Measurements from ENCODE around the gene DNAI2. TPM values are rescaled to one million over a fixed set of nuclear protein-coding genes. Genes with fewer than 3 reads are reported as not detected.

The DNAI2 gene
- total RNA-seq, 6 experiments from 2014 or later: not detected

- WGBS (ENCODE audit: insufficient coverage, low coverage, low lambda C conversion rate, missing lambda C conversion rate): 43% methylated on average over 4 of the region's 13 CpGs
- intact Hi-C loops (cut with DNase I): no loop called here
- TF ChIP-seq POLR2A (IDR thresholded peaks at IDR 0.05) (no peak), CTCF (IDR thresholded peaks at IDR 0.05) (no peak)
- Histone ChIP-seq H3K27me3 (no peaks in the 10 kb centered on the region), H3K9me3 (no peaks in the 10 kb centered on the region), H3K36me3 (no peaks in the 10 kb centered on the region), H3K27ac (no peak overlapping the region), H3K4me3 (no peak overlapping the region), H3K4me1 (no peaks in the 10 kb centered on the region)
- DNase-seq (peak in 1 of 3 donors; percentile 51), ATAC-seq (peak in 1 of 4 donors; percentile 45)
Observed at GRCh38 chr17:74243013-74243755, 30.9 kb upstream of the DNAI2 start.

GRCh38 chr17:74244128-74244527 is 29.9 kb upstream of the DNAI2 start:
- WGBS (ENCODE audit: insufficient coverage, low coverage, low lambda C conversion rate, missing lambda C conversion rate): 30% methylated on average over 2 of the region's 10 CpGs
- ATAC-seq: no peak

GRCh38 chr17:74244548-74244947 is 29.5 kb upstream of the DNAI2 start:
- WGBS (ENCODE audit: insufficient coverage, low coverage, low lambda C conversion rate, missing lambda C conversion rate): 53% methylated on average over 2 of the region's 6 CpGs
- TF ChIP-seq CTCF (IDR thresholded peaks at IDR 0.05) (no peak), POLR2A (IDR thresholded peaks at IDR 0.05) (no peak)
- no peaks in the 10 kb centered on the region for H3K27me3 ChIP-seq

More at GRCh38 chr17:74244128-74244527, 29.9 kb upstream of the DNAI2 start:
- intact Hi-C loops (cut with DNase I): no loop called here
- Histone ChIP-seq H3K4me1 (no peaks in the 10 kb centered on the region), H3K27me3 (no peaks in the 10 kb centered on the region), H3K4me3 (no peak overlapping the region), H3K9me3 (no peaks in the 10 kb centered on the region), H3K36me3 (no peaks in the 10 kb centered on the region), H3K27ac (no peak overlapping the region)
- no peak for TF ChIP-seq POLR2A (IDR thresholded peaks at IDR 0.05)
- TF ChIP-seq CTCF (IDR thresholded peaks at IDR 0.05): no peak
- peak in 1 of 3 donors; percentile 29 for DNase-seq

GRCh38 chr17:74245145-74245831 is 28.7 kb upstream of the DNAI2 start:
- no peaks in the 10 kb centered on the region for H3K36me3 ChIP-seq
- no peak overlapping the region for H3K4me3 ChIP-seq
- H3K9me3 ChIP-seq: no peaks in the 10 kb centered on the region
- no peaks in the 10 kb centered on the region for H3K27me3 ChIP-seq
- ATAC-seq: no peak
- intact Hi-C loops (cut with DNase I): no loop called here
- H3K27ac ChIP-seq: no peak overlapping the region
- TF ChIP-seq CTCF (IDR thresholded peaks at IDR 0.05) (no peak), POLR2A (IDR thresholded peaks at IDR 0.05) (no peak)
- no peaks in the 10 kb centered on the region for H3K4me1 ChIP-seq
- 42% methylated on average over 9 of the region's 21 CpGs for WGBS (ENCODE audit: insufficient coverage, low coverage, low lambda C conversion rate, missing lambda C conversion rate)
- DNase-seq: peak in 1 of 3 donors; percentile 45

More at GRCh38 chr17:74244548-74244947, 29.5 kb upstream of the DNAI2 start:
- H3K4me1 ChIP-seq: no peaks in the 10 kb centered on the region
- intact Hi-C loops (cut with DNase I): no loop called here
- no peak for ATAC-seq
- H3K36me3 ChIP-seq: no peaks in the 10 kb centered on the region
- H3K27ac ChIP-seq: no peak overlapping the region
- H3K9me3 ChIP-seq: no peaks in the 10 kb centered on the region
- no peak overlapping the region for H3K4me3 ChIP-seq
- DNase-seq: no peak
